Right cardiac atrium (tissue), 5 donors: ENCODE data around the gene MEAK7. TPM values are rescaled to one million over a fixed set of nuclear protein-coding genes. Genes with fewer than 3 reads are reported as not detected.

Experiments
- ATAC-seq, 2 donors: fragments of 200-7000 bp; cut with Tn5 transposase; one replicate each; pipeline versions ENCODE4 v1.8.0 to v1.9.1; 2020; ENCODE audit warnings: moderate library complexity in 2 of 2, mild to moderate bottlenecking in 1 of 2
- DNase-seq, 3 donors: peaks; one replicate each; pipeline ENCODE4 v3.0.0-alpha.2; 2020
- H3K27ac ChIP-seq: one replicate; pipeline ENCODE4 v1.5.1; 2013; ENCODE audit warnings: mild to moderate bottlenecking, low read length, control low read depth, moderate library complexity
- H3K27me3 ChIP-seq: one replicate; pipeline ENCODE4 v1.6.1; 2013; ENCODE audit not compliant: control insufficient read depth, insufficient read depth
- H3K4me1 ChIP-seq: one replicate; pipeline ENCODE4 v1.6.1; 2013; ENCODE audit warnings: low read length; ENCODE audit not compliant: control insufficient read depth, insufficient read depth
- H3K4me3 ChIP-seq: one replicate; pipeline ENCODE4 v1.5.1; 2013; ENCODE audit warnings: low read length, control low read depth
- H3K9me3 ChIP-seq: one replicate; pipeline ENCODE4 v1.6.1; 2013; ENCODE audit warnings: low read length; ENCODE audit not compliant: control insufficient read depth
- WGBS: extraction: QIAGEN DNeasy Blood & Tissue Kit; methylation state at CpG from one replicate; pipeline ENCODE4 v1.1.7; 2013; 5-methylcytosine and 5-hydroxymethylcytosine counted together
- intact Hi-C, 4 donors: fragments of 100-400 bp; cut with DNase I; formaldehyde crosslinking; loops; one replicate each; pipeline versions ENCODE4 v1.11.0 to v1.14.0; 2022 to 2023
- polyA plus RNA-seq: library from polyadenylated mRNA; stranded (reverse); fragments of 200-250 nt; gene quantifications from one replicate; pipeline ENCODE4 v1.2.3, GENCODE V29; 2013
- total RNA-seq, 4 donors: library from RNA; stranded (reverse); fragmentation: NEBNext Ultra II Directional; extraction: Animal tissue kit (Norgen Biotek cat#: 25700); gene quantifications; one replicate each; pipeline ENCODE4 v1.2.1, GENCODE V29; 2021
- donor health status: healthy with polysubstance abuse.
- donor health status: DM: no; HTN: yes; CAD: no.
- donor health status: DM: no; HTN: no; CAD: no.
- donor health status: DM: no; HTN: yes; CAD: no; lungs with severe emphysema.
- donor health status: DM: yes; HTN: yes; CAD: no.

MEAK7 gene
- total and polyA plus RNA-seq, 5 donors = 2.9 to 7.6 (median 6.0) TPM

GRCh38 chr16:84464116-84464515, 40.3 kb downstream of the MEAK7 start:
- 74% methylated on average over 6 of the region's 6 CpGs for WGBS
- Histone ChIP-seq H3K4me1 (no peaks in the 10 kb centered on the region), H3K27ac (no peak overlapping the region), H3K27me3 (no peaks in the 10 kb centered on the region), H3K4me3 (no peak overlapping the region), H3K9me3 (peaks cover 3% of the 10 kb centered on the region)
- ATAC-seq (no peak), DNase-seq (no peak)
- intact Hi-C loops = no loop called here

- 76% methylated on average over 7 of the region's 7 CpGs for WGBS
- ATAC-seq (no peak), DNase-seq (no peak)
- Histone ChIP-seq H3K27ac (no peak overlapping the region), H3K9me3 (peaks cover 3% of the 10 kb centered on the region), H3K27me3 (no peaks in the 10 kb centered on the region), H3K4me1 (no peaks in the 10 kb centered on the region), H3K4me3 (no peak overlapping the region)
- intact Hi-C loops = no loop called here
Measured at GRCh38 chr16:84463221-84463620, 41.2 kb downstream of the MEAK7 start.

- 83% methylated on average over 24 of the region's 24 CpGs for WGBS
Measured at GRCh38 chr16:84462296-84463210, 41.9 kb downstream of the MEAK7 start.

GRCh38 chr16:84461413-84462295, 42.8 kb downstream of the MEAK7 start:
- no peaks in the 10 kb centered on the region for H3K4me1 ChIP-seq
- no peaks in the 10 kb centered on the region for H3K27me3 ChIP-seq
- DNase-seq (no peak), ATAC-seq (no peak)
- no peak overlapping the region for H3K27ac ChIP-seq
- H3K9me3 ChIP-seq = no peaks in the 10 kb centered on the region
- intact Hi-C loops = no loop called here
- WGBS = 91% methylated on average over 30 of the region's 30 CpGs
- H3K4me3 ChIP-seq = no peak overlapping the region

More at GRCh38 chr16:84462296-84463210, 41.9 kb downstream of the MEAK7 start:
- Histone ChIP-seq H3K27ac (no peak overlapping the region), H3K4me1 (no peaks in the 10 kb centered on the region), H3K4me3 (no peak overlapping the region), H3K27me3 (no peaks in the 10 kb centered on the region), H3K9me3 (peaks cover 3% of the 10 kb centered on the region)
- no peak for DNase-seq
- peak in 1 of 2 donors; percentile 24 for ATAC-seq
- intact Hi-C loops = no loop called here

GRCh38 chr16:84461029-84461412, 43.4 kb downstream of the MEAK7 start:
- no peaks in the 10 kb centered on the region for H3K9me3 ChIP-seq
- intact Hi-C loops = no loop called here
- H3K27me3 ChIP-seq = no peaks in the 10 kb centered on the region
- no peak for ATAC-seq
- H3K4me1 ChIP-seq = no peaks in the 10 kb centered on the region
- no peak overlapping the region for H3K4me3 ChIP-seq
- H3K27ac ChIP-seq = no peak overlapping the region
- WGBS = 79% methylated on average over 8 of the region's 8 CpGs
- DNase-seq = no peak

- 84% methylated on average over 20 of the region's 20 CpGs for WGBS
- no peak for DNase-seq
Measured at GRCh38 chr16:84460406-84461028, 43.9 kb downstream of the MEAK7 start.

GRCh38 chr16:84459941-84460405, 44.5 kb downstream of the MEAK7 start:
- Histone ChIP-seq H3K4me1 (no peaks in the 10 kb centered on the region), H3K4me3 (no peak overlapping the region), H3K27me3 (no peaks in the 10 kb centered on the region), H3K27ac (no peak overlapping the region), H3K9me3 (no peaks in the 10 kb centered on the region)
- ATAC-seq (peak; percentile 65 to 69), DNase-seq (no peak)
- intact Hi-C loops = no loop called here
- WGBS = 56% methylated on average over 14 of the region's 14 CpGs

More at GRCh38 chr16:84460406-84461028, 43.9 kb downstream of the MEAK7 start:
- H3K4me1 ChIP-seq = no peaks in the 10 kb centered on the region
- no peaks in the 10 kb centered on the region for H3K9me3 ChIP-seq
- no peaks in the 10 kb centered on the region for H3K27me3 ChIP-seq
- H3K27ac ChIP-seq = no peak overlapping the region
- no peak overlapping the region for H3K4me3 ChIP-seq
- intact Hi-C loops = no loop called here
- peak; percentile 13 to 24 for ATAC-seq

GRCh38 chr16:84459533-84459894, 44.9 kb downstream of the MEAK7 start:
- WGBS = 90% methylated on average over 2 of the region's 2 CpGs
- Histone ChIP-seq H3K4me1 (no peaks in the 10 kb centered on the region), H3K4me3 (no peak overlapping the region), H3K27me3 (no peaks in the 10 kb centered on the region), H3K27ac (no peak overlapping the region), H3K9me3 (no peaks in the 10 kb centered on the region)
- ATAC-seq = no peak
- intact Hi-C loops = no loop called here
- DNase-seq = no peak

- intact Hi-C loops = no loop called here
- DNase-seq (no peak), ATAC-seq (no peak)
- WGBS = 93% methylated on average over 38 of the region's 38 CpGs
- H3K4me1 ChIP-seq = no peaks in the 10 kb centered on the region
- H3K27me3 ChIP-seq = no peaks in the 10 kb centered on the region
- no peak overlapping the region for H3K4me3 ChIP-seq
- H3K27ac ChIP-seq = no peak overlapping the region
- H3K9me3 ChIP-seq = no peaks in the 10 kb centered on the region
Measured at GRCh38 chr16:84458606-84459532, 45.6 kb downstream of the MEAK7 start.

GRCh38 chr16:84455031-84455430, 49.4 kb downstream of the MEAK7 start:
- DNase-seq = no peak

More at GRCh38 chr16:84455031-84455430, 49.4 kb downstream of the MEAK7 start:
- H3K4me3 ChIP-seq = no peak overlapping the region
- no peak overlapping the region for H3K27ac ChIP-seq
- no peaks in the 10 kb centered on the region for H3K9me3 ChIP-seq
- 94% methylated on average over 9 of the region's 9 CpGs for WGBS
- no peaks in the 10 kb centered on the region for H3K27me3 ChIP-seq
- intact Hi-C loops = no loop called here
- H3K4me1 ChIP-seq = no peaks in the 10 kb centered on the region
- ATAC-seq = no peak
